Effector memory CD4-positive, alpha-beta T cell (primary cell): ENCODE results near the gene CDHR3.

Experiments
- DNase-seq, 3 donors: peaks; one replicate each; pipeline ENCODE4 v3.0.0-alpha.2; 2020
- H3K27ac ChIP-seq: 2 replicates; pipeline ENCODE4 v1.7.0; 2013; ENCODE audit warnings: mild to moderate bottlenecking, low read length, moderate library complexity; ENCODE audit not compliant: insufficient read depth, poor library complexity, severe bottlenecking
- H3K27me3 ChIP-seq: replicated peaks from 2 replicates; pipeline ENCODE4 v1.7.0; 2013; ENCODE audit warnings: mild to moderate bottlenecking, low read length; ENCODE audit not compliant: insufficient read depth, control insufficient read depth, poor library complexity, severe bottlenecking
- H3K36me3 ChIP-seq: 2 replicates; pipeline ENCODE4 v1.7.0; 2013; ENCODE audit warnings: mild to moderate bottlenecking, low read length, moderate library complexity; ENCODE audit not compliant: control insufficient read depth, insufficient read depth
- H3K4me1 ChIP-seq: 2 replicates; pipeline ENCODE4 v1.7.0; 2013; ENCODE audit warnings: low read length, mild to moderate bottlenecking; ENCODE audit not compliant: control insufficient read depth, insufficient read depth, poor library complexity, severe bottlenecking
- H3K4me3 ChIP-seq: 2 replicates; pipeline ENCODE4 v1.7.0; 2013; ENCODE audit warnings: low read length, low read depth, mild to moderate bottlenecking; ENCODE audit not compliant: insufficient read depth, poor library complexity, severe bottlenecking
- H3K9me3 ChIP-seq: 2 replicates; pipeline ENCODE4 v1.7.0; 2013; ENCODE audit warnings: mild to moderate bottlenecking, low read length, moderate library complexity; ENCODE audit not compliant: control insufficient read depth

CDHR3 gene

DNA sequence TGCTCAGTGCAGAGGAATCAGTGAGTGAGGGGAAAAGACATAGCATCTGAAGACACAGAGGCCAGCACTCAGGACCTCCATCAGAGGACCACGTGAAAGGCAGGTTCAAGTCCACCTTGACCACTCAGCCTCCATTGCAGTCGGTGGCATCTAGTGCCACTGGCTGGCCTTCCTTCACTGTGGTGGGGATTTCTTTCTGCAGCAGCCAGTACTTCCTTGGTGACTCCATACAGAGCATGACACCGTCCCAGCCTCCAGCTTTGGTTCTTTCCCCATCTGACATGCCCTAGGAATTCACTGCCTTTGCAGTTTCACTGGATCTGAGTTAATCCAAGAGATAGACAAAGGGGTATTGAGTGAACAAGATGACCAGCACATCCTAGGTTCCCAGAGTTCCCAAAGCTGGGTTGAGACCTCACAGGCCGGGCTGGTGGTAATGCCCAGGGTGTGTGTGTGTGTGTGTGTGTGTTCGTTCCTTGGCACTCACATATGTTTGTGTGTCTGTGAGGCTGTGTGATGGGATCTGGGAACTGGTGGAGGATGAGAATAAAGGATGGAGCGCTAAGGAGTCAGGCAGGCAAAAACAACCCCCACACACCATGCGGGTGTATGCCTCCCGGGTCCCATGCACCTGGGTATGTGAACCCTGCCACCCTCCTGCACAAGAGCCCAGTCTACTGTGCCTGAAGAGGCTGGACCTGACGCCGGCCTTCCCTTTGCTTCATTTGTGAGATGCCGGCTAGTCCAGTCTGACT, 91.3 kb downstream of the CDHR3 start:
- Histone ChIP-seq H3K4me1 (no peaks in the 10 kb centered on the region), H3K9me3 (no peaks in the 10 kb centered on the region), H3K27ac (no peak overlapping the region), H3K36me3 (no peaks in the 10 kb centered on the region), H3K27me3 (no peaks in the 10 kb centered on the region), H3K4me3 (no peak overlapping the region)
- DNase-seq, result no peak

DNA sequence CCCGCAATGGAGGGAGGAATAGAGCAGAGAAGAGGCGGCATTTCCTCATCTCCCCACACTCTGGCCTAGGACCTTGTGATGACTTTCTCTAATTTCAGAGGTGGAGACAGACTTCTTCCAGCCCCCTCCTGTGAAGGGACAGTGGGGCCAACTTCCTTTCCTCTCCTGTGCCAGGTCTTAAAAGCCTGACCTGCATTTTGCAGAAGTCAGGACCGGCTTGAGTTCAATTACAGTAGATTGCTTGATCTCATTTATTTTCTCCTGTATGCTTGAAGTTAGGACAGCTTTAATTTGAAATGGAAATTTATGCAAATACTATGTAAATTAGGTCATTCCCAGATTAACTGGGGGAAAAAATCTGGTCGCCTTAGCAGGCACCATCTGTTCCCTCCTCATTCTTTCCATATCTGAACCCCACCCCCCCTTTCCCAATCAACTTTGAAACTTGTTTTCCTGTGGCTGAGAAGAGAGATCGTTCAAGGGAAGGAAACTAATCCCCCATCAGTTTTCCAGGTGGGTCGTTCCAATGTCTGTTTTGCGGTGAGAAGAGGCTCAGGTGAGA, 92.0 kb downstream of the CDHR3 start:
- Histone ChIP-seq H3K9me3 (no peaks in the 10 kb centered on the region), H3K27ac (no peak overlapping the region), H3K27me3 (no peaks in the 10 kb centered on the region), H3K4me1 (no peaks in the 10 kb centered on the region), H3K4me3 (no peak overlapping the region), H3K36me3 (no peaks in the 10 kb centered on the region)
- DNase-seq, result no peak

DNA sequence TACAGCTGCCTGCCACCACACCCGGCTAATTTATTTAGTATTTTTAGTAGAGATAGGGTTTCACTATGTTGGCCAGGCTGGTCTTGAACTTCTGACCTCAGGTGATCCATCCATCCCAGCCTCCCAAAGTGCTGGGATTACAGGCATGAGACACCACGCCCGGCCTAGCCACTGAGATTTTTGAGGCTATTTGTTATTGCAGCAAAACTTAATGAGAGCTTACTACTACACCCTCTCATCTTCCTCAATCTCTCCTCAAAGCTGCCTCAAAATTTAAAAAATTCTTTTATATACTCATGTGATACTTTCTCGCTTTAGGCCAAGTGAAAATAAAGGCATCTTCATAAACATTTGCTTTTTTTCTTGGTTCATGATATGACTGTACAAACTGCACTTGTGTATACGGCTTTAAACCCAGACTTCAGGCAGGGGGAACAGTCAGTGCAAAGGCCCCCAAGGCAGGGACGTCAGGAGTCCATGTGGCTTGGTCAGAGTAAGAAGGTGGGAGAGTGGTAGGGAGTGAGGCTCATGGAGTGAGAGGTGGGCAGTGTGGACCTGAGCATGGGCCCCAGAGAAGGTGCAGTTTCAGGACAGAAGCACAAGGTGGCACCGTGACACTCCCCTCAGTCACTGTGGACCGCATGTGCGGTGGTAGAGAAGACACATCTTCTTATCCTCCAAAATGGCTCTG, 93.6 kb downstream of the CDHR3 start:
- Histone ChIP-seq H3K4me1 (no peaks in the 10 kb centered on the region), H3K4me3 (no peak overlapping the region)

DNA sequence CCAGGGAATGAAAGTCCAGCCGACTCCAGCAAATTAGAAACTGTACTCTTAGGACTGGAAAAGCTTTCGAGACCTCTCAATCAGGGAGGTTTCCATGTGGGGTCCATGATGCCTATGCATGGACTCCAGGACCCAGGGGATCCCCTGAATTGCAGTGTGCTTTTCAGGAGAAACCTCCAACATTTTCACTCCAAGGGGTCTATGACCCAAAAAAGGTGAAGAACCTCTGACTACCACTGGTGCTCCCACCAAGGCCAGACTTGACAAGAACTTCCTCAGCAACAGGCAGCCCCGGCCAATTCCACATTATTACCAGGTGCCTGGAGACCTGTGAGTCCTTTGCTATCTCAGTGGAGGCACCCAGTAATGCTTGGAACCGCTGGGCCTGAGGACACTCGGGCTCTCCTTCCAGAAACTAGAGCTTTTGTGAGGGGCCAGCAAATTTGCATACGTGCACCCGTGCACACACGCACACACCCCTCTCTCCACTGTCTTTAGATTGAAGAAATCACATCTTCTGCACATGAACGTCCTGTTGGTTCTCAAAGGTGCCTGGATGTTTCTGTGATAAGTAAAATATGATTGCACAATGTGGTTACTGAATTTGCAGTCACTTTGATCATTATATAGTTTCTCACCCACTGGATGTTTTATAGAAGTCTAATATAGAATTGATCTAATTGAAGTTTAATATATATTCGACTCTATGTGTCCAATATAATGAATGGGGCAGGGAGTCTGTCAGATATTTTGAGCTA, 94.3 kb downstream of the CDHR3 start:
- Histone ChIP-seq H3K9me3 (no peaks in the 10 kb centered on the region), H3K4me1 (no peaks in the 10 kb centered on the region), H3K27me3 (no peaks in the 10 kb centered on the region), H3K4me3 (no peak overlapping the region), H3K27ac (no peak overlapping the region), H3K36me3 (no peaks in the 10 kb centered on the region)
- no peak for DNase-seq

More for the DNA sequence above, 93.6 kb downstream of the CDHR3 start:
- Histone ChIP-seq H3K27ac (no peak overlapping the region), H3K27me3 (no peaks in the 10 kb centered on the region), H3K9me3 (no peaks in the 10 kb centered on the region), H3K36me3 (no peaks in the 10 kb centered on the region)
- DNase-seq, result peak; percentile 38 to 53 (median 45)

DNA sequence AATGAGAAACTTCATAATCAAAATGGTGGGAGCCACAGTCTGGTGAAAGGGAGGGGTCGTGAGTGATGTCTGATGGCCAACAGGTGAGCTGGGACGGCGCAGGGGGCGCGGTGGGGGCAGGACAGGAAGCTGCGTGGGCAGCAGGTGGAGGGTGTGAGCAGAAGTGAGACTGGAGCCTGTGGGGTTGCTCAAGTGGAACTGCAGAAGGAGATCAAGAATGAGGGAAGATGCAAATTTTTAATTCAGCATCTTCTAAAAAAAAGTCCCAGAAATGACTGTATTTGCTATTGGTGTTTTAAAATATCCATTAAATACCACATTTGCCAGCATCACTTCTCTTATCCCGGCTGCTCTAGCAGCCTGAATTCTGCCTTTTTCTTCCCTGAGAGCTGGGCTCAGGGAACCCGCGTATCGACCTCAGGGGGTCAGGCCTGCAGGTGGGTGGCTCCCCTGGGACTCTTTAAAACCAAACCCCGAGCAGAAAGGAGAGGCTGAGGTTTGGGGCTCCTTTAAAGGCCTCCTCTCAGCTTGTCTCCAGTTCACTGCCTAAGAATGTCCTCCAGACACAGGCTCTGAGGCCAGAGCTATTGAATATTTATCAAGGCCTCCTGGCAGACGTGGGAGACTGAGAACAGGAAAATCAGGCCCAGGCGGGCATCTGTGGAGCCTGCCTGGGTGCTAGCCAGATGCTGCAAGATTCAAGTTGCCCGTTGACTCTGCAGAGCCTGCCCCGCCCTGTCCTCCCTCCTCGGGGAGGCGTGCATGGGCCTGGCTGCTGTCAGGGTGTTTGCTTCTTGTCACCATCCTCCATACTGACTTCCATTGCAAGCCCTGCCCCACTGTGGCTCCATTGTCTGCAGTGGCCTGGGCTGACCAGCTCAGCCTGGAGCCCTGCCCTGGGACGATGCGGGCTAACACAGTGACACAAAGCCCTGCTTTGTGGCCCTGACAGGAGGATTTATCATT, 95.2 kb downstream of the CDHR3 start:
- H3K36me3 ChIP-seq, result no peaks in the 10 kb centered on the region
- H3K4me3 ChIP-seq, result no peak overlapping the region
- H3K27ac ChIP-seq, result no peak overlapping the region
- no peaks in the 10 kb centered on the region for H3K27me3 ChIP-seq
- H3K9me3 ChIP-seq, result no peaks in the 10 kb centered on the region
- H3K4me1 ChIP-seq, result no peaks in the 10 kb centered on the region
- DNase-seq, result no peak

DNA sequence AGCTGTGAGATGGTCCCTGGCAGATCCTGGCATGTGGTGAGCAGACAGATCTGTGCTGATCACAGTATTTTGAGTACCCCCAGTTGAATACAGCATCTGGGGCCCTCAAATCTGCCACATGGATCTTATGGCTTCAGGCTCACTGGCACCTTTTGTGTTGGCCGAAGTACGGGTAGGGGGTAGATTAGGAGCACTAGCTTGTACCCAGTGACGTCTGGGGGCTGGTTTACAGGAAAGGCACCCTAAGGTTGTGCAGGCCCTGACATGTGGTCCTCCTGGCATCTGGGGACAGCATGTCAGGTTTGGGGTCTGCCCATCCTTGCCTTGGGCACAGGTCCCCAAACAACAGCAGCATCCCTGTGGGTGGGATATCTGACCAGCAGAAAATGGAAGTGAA, 95.9 kb downstream of the CDHR3 start:
- no peak for DNase-seq
- Histone ChIP-seq H3K36me3 (no peaks in the 10 kb centered on the region), H3K27ac (no peak overlapping the region), H3K4me1 (no peaks in the 10 kb centered on the region), H3K27me3 (no peaks in the 10 kb centered on the region), H3K4me3 (no peak overlapping the region), H3K9me3 (no peaks in the 10 kb centered on the region)

DNA sequence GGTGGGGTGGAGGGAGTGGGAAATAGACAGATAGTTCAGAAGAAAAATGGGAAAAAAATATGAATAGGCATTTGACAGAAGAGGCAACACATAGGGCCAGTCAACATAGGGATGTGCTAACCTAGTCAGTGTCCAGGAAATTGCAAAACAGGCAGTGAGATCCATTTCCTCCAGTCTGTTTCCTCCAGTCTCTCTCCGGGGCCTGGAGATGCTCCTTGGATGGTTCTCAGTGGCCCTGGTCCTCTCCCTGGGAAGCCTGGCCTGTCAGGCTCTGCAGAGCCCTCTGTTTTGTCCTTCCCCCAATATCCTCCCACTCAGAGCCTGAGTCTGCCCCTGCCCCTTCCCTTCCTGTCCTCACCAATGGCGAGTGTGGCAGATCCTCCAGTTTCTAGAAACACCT, 96.5 kb downstream of the CDHR3 start:
- no peaks in the 10 kb centered on the region for H3K27me3 ChIP-seq
- H3K4me1 ChIP-seq, result no peaks in the 10 kb centered on the region
- no peak for DNase-seq
- H3K9me3 ChIP-seq, result no peaks in the 10 kb centered on the region
- no peak overlapping the region for H3K4me3 ChIP-seq
- H3K27ac ChIP-seq, result no peak overlapping the region
- H3K36me3 ChIP-seq, result no peaks in the 10 kb centered on the region

DNA sequence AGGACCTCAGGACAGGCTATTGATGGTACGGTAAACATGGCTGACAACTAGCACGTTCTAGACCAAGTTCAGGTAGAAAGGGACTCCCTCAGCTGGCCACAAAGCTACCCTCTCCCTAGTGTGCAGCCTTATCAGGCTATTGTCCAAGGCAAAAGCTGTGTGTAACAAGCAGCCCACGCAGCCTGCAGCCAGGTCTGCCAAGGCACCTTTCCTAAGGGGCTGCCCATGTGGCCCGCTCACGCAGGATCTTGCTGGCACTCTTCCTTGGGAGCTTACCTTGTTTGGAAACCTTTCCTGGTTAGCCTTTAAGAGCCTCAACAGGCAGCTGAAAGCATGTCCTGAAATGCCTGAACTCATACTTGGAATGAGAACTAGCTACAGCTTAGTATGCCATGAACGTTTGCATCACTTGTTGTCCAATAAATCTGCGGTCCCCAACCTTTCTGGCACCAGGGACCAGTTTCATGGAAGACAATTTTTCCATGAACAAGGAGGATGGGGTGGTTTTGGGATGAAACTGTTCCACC, 97.4 kb downstream of the CDHR3 start:
- Histone ChIP-seq H3K9me3 (no peaks in the 10 kb centered on the region), H3K4me3 (no peak overlapping the region), H3K36me3 (no peaks in the 10 kb centered on the region), H3K27ac (no peak overlapping the region), H3K4me1 (no peaks in the 10 kb centered on the region), H3K27me3 (no peaks in the 10 kb centered on the region)
- DNase-seq, result no peak

DNA sequence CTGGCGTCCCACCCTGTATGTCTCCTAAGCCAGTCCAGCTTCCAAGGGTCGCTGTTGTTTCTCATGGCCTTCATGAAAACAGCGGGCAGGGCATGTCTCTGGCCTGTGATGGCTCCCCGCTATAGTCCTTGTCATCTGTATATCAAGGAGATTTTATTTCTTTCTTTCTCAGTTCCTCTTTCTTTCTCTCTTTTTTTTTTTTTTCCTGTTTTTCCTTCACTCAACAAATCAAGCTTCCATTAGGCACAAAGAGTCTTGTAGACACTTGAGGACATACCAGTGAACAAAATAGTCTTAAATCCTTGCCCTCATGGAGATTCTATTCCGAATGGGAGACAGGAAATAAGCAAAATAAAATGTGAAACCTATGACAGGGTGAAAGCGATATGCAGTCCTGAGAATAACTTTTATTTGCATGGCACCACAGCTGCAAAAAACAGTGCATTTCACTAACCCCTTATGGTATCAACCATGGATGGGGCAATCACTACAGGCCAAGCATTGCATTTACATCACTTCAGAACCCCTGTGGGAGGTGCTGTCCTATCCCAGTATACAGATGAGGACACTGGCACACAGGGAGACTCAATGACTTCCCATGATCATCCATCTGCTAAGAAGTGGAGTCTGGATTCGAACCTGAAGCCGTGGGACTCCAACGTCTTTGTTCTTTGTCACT, 98.4 kb downstream of the CDHR3 start:
- H3K9me3 ChIP-seq, result no peaks in the 10 kb centered on the region
- H3K36me3 ChIP-seq, result no peaks in the 10 kb centered on the region
- no peaks in the 10 kb centered on the region for H3K4me1 ChIP-seq
- H3K27ac ChIP-seq, result no peak overlapping the region
- DNase-seq, result no peak
- no peaks in the 10 kb centered on the region for H3K27me3 ChIP-seq
- H3K4me3 ChIP-seq, result no peak overlapping the region
